GM23248 (cell line): Measurements from ENCODE around the gene CYP2F1.

Experiments
- EZH2 ChIP-seq: fragments of 200-600 bp; sonication (generic); IDR thresholded peaks from 2 replicates; pipeline ENCODE4 v1.6.1; 2018; ENCODE audit warnings: antibody characterized with exemption, mild to moderate bottlenecking; ENCODE audit not compliant: insufficient read depth, poor library complexity, severe bottlenecking
- EZH2phosphoT487 ChIP-seq: fragments of 200-600 bp; sonication (generic); IDR thresholded peaks from 2 replicates; pipeline ENCODE4 v1.6.1; 2018; ENCODE audit warnings: antibody characterized with exemption, moderate library complexity, mild to moderate bottlenecking, low read depth; ENCODE audit not compliant: insufficient read depth

- TF ChIP-seq EZH2 (no peak), EZH2phosphoT487 (no peak)
Observed at GRCh38 chr19:41136636-41137455, 22.6 kb downstream of the CYP2F1 start.
